Panc1 (cell line): ENCODE measurements around the gene MSN. TPM values are rescaled to one million over a fixed set of nuclear protein-coding genes. Genes with fewer than 3 reads are reported as not detected.

Source experiments
- ATAC-seq: fragments of 200-7000 bp; cut with Tn5 transposase; 2 replicates; pipeline ENCODE4 v1.9.1; 2020; ENCODE audit warnings: mild to moderate bottlenecking, moderate library complexity
- BruUV-seq: library from RNA; stranded (reverse); fragments of 400-500 nt; replicated peaks from 2 replicates; lab custom pipeline; 2021; lab: Mats Ljungman, UMichigan
- CTCF ChIA-PET: fragments of 300-600 bp; sonication (Branson Sonifier 250); formaldehyde crosslinking; loops from one replicate; lab custom pipeline; 2022; ENCODE audit warnings: antibody characterized with exemption; lab: Charles Lee
- POLR2A ChIA-PET: fragments of 300-600 bp; sonication (Branson Sonifier 250); formaldehyde crosslinking; loops from one replicate; lab custom pipeline; 2022; ENCODE audit warnings: antibody characterized with exemption; lab: Charles Lee
- DNase-seq: peaks from one replicate; pipeline ENCODE4 v3.0.0-alpha.2; 2010; ENCODE audit warnings: low read depth, low spot score
- H3K27ac ChIP-seq: 2 replicates; pipeline ENCODE4 v1.5.1; 2011; ENCODE audit warnings: mild to moderate bottlenecking, low read length, inconsistent platforms
- H3K27me3 ChIP-seq: fragments of 200-500 bp; sonication (Bioruptor generic); 2 replicates; pipeline ENCODE4 v1.6.0; 2014; ENCODE audit warnings: low read length, inconsistent platforms; ENCODE audit not compliant: control insufficient read depth, insufficient read depth
- H3K36me3 ChIP-seq: fragments of 200-500 bp; sonication (Bioruptor generic); 2 replicates; pipeline ENCODE4 v1.5.1; 2014; ENCODE audit warnings: inconsistent platforms, mild to moderate bottlenecking, low read length, moderate library complexity; ENCODE audit not compliant: control insufficient read depth, insufficient read depth
- H3K4me1 ChIP-seq: 2 replicates; pipeline ENCODE4 v1.5.1; 2011; ENCODE audit warnings: inconsistent platforms, mild to moderate bottlenecking, low read length, moderate library complexity; ENCODE audit not compliant: control insufficient read depth, insufficient read depth
- H3K4me3 ChIP-seq, 2 experiments: 2 replicates each; pipeline ENCODE4 v1.5.1; 2011 to 2012; ENCODE audit warnings: low read depth in 2 of 2, low read length in 2 of 2, mild to moderate bottlenecking in 2 of 2, inconsistent platforms in 1 of 2, moderate library complexity in 1 of 2
- H3K9me3 ChIP-seq: fragments of 200-500 bp; sonication (Bioruptor generic); 2 replicates; pipeline ENCODE4 v1.5.1; 2014; ENCODE audit warnings: low read depth, mild to moderate bottlenecking, inconsistent platforms, low read length, moderate library complexity; ENCODE audit not compliant: control insufficient read depth, insufficient read depth
- POLR2AphosphoS5 ChIP-seq: IDR thresholded peaks from 2 replicates; pipeline ENCODE4 v1.6.1; 2012; ENCODE audit warnings: mild to moderate bottlenecking, low read depth, low read length, moderate library complexity
- SIN3A ChIP-seq: IDR thresholded peaks from 2 replicates; pipeline ENCODE4 v1.6.1; 2012; ENCODE audit warnings: low read depth, mild to moderate bottlenecking, low read length, moderate library complexity, borderline replicate concordance; ENCODE audit not compliant: insufficient read depth
- TCF7L2 ChIP-seq: IDR thresholded peaks from 2 replicates; pipeline ENCODE4 v1.6.1; 2011; ENCODE audit warnings: mild to moderate bottlenecking, low read depth, low read length, inconsistent platforms
- in situ Hi-C: cut with HindIII; loops from 2 replicates; pipeline ENCODE4 v1.10.0; 2016; ENCODE audit warnings: low sequenced_read_pairs, low pct_unique_long_range_greater_than_20kb
- intact Hi-C: fragments of 100-400 bp; cut with micrococcal nuclease; formaldehyde crosslinking; loops from one replicate; pipeline ENCODE4 v1.10.0; 2022; ENCODE audit not compliant: unreplicated experiment
- total RNA-seq: library from RNA; stranded (reverse); gene quantifications from one replicate; pipeline ENCODE4 v1.2.1, GENCODE V29; 2021; ENCODE audit not compliant: unreplicated experiment
- TF ChIP-seq, protein P1 (sequence below), 2 experiments: IDR thresholded peaks; 2 replicates each; pipeline ENCODE4 v1.6.1; 2011 to 2012; ENCODE audit warnings: low read depth in 2 of 2, control low read depth in 1 of 2, low read length in 1 of 2, mild to moderate bottlenecking in 1 of 2, moderate library complexity in 1 of 2; ENCODE audit not compliant: insufficient read depth in 1 of 2
- TF ChIP-seq, protein P2 (sequence below): fragments of 450-650 bp; IDR thresholded peaks from 2 replicates; pipeline ENCODE4 v1.5.1; 2017; ENCODE audit warnings: mild to moderate bottlenecking

The MSN gene
- total RNA-seq, 1 experiment from 2014 or later: 185 TPM

DNA sequence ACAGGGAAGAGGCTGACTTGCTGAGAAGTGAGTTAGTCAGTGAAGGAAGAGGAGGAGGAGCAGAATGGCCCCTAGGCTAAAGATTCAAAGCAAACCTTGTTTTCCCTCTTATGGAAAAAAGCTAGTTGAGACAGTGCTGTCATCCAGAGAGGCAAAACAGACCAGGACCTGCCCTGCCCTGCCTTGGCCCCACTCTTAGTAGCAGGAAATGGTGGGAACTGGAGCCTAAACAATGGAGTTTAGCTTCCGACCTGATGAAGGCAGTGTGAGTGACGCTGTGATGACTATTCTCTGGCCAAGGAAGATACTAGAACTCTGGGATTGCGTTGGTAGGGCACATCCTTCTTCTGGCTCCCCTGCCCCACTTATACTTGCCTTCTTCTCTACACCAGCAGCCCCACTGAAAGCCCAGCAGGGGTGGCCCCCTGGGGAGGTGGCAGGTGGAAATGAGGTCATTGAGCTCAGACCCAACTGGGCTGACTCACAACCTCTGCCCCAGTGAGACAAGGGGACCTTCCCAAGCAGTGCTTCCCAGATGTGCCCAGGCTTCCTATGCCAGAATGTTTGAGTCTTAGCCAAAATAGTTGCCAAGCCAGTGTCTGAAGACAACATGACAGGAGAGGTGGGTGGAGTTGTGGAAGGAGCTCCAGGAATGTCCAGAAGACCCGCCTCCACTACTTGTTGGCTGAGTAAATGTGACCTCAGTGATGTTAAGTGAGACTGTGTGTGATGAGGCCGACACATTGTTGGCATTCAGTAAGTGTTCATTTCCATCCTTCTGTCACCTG, 38.8 kb downstream of the MSN start:
- TF ChIP-seq, protein P1, sequence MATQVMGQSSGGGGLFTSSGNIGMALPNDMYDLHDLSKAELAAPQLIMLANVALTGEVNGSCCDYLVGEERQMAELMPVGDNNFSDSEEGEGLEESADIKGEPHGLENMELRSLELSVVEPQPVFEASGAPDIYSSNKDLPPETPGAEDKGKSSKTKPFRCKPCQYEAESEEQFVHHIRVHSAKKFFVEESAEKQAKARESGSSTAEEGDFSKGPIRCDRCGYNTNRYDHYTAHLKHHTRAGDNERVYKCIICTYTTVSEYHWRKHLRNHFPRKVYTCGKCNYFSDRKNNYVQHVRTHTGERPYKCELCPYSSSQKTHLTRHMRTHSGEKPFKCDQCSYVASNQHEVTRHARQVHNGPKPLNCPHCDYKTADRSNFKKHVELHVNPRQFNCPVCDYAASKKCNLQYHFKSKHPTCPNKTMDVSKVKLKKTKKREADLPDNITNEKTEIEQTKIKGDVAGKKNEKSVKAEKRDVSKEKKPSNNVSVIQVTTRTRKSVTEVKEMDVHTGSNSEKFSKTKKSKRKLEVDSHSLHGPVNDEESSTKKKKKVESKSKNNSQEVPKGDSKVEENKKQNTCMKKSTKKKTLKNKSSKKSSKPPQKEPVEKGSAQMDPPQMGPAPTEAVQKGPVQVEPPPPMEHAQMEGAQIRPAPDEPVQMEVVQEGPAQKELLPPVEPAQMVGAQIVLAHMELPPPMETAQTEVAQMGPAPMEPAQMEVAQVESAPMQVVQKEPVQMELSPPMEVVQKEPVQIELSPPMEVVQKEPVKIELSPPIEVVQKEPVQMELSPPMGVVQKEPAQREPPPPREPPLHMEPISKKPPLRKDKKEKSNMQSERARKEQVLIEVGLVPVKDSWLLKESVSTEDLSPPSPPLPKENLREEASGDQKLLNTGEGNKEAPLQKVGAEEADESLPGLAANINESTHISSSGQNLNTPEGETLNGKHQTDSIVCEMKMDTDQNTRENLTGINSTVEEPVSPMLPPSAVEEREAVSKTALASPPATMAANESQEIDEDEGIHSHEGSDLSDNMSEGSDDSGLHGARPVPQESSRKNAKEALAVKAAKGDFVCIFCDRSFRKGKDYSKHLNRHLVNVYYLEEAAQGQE (IDR thresholded peaks at IDR 0.05; ENCODE audit: insufficient read depth in 1 of 2, low read depth in 2 of 2, low read length in 1 of 2): no peak
- TF ChIP-seq POLR2AphosphoS5: no peak
- TF ChIP-seq, protein P2, sequence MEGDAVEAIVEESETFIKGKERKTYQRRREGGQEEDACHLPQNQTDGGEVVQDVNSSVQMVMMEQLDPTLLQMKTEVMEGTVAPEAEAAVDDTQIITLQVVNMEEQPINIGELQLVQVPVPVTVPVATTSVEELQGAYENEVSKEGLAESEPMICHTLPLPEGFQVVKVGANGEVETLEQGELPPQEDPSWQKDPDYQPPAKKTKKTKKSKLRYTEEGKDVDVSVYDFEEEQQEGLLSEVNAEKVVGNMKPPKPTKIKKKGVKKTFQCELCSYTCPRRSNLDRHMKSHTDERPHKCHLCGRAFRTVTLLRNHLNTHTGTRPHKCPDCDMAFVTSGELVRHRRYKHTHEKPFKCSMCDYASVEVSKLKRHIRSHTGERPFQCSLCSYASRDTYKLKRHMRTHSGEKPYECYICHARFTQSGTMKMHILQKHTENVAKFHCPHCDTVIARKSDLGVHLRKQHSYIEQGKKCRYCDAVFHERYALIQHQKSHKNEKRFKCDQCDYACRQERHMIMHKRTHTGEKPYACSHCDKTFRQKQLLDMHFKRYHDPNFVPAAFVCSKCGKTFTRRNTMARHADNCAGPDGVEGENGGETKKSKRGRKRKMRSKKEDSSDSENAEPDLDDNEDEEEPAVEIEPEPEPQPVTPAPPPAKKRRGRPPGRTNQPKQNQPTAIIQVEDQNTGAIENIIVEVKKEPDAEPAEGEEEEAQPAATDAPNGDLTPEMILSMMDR: no peak
- TF ChIP-seq SIN3A: no peak
- TF ChIP-seq TCF7L2: no peak
- no peaks in the 10 kb centered on the region for H3K36me3 ChIP-seq
- CTCF ChIA-PET: no interaction called here
- no peaks in the 10 kb centered on the region for H3K27me3 ChIP-seq
- H3K9me3 ChIP-seq: no peaks in the 10 kb centered on the region
- H3K27ac ChIP-seq: no peak overlapping the region
- peaks cover 5% of the 10 kb centered on the region for H3K4me1 ChIP-seq
- H3K4me3 ChIP-seq: no peak overlapping the region
- intact Hi-C loops (loop anchor here (10.0 kb wide), 1 partner anchor 111 kb away; no protein-coding TSS in a partner anchor), in situ Hi-C loops (no loop called here)
- POLR2A ChIA-PET: no interaction called here
- DNase-seq (peak; percentile 48), ATAC-seq (peak; percentile 75)
- BruUV-seq: no TSS peak

DNA sequence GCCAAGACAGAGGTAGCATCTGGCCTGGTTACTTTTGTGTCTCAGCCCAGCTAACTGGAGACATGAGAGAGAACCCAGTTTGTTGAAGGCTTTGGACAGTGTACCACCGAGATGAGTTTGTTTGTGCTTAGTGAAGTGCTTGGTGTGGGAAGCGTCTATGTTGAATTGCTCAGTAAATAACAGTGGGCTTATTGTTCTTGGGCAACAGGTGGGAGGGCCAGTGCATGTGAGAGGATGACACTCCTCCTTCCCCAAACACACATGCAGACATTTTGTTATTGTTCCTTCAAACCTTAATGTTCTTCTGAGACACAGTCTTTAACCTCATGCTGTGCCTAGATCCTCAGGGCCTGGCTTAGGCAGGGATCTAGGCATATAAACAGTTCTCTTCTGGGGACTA, 39.7 kb downstream of the MSN start:
- H3K4me1 ChIP-seq: peaks cover 5% of the 10 kb centered on the region
- H3K36me3 ChIP-seq: no peaks in the 10 kb centered on the region
- no peaks in the 10 kb centered on the region for H3K27me3 ChIP-seq
- intact Hi-C loops (loop anchor here (10.0 kb wide), 1 partner anchor 112 kb away; no protein-coding TSS in a partner anchor), in situ Hi-C loops (no loop called here)
- ChIA-PET POLR2A (no interaction called here), CTCF (no interaction called here)
- TF ChIP-seq, protein P2: no peak
- no peak for TF ChIP-seq TCF7L2
- TF ChIP-seq, protein P1 (IDR thresholded peaks at IDR 0.05; ENCODE audit: insufficient read depth in 1 of 2, low read depth in 2 of 2, low read length in 1 of 2): no peak
- TF ChIP-seq SIN3A: no peak
- no peak for TF ChIP-seq POLR2AphosphoS5
- no peak overlapping the region for H3K27ac ChIP-seq
- H3K4me3 ChIP-seq: no peak overlapping the region
- no TSS peak for BruUV-seq
- H3K9me3 ChIP-seq: no peaks in the 10 kb centered on the region
- ATAC-seq (no peak), DNase-seq (no peak)
